HepG2 (cell line): Measurements from ENCODE around the gene BRD3. TPM values are rescaled to one million over a fixed set of nuclear protein-coding genes. Genes with fewer than 3 reads are reported as not detected.

Source experiments
- ATAC-seq: fragments of 200-7000 bp; cut with Tn5 transposase; 3 replicates; pipeline ENCODE4 v1.9.1; 2020; ENCODE audit warnings: mild to moderate bottlenecking, moderate library complexity
- BruUV-seq: library from RNA; stranded (reverse); fragments of 400-500 nt; replicated peaks from 2 replicates; lab custom pipeline; 2021; lab: Mats Ljungman, UMichigan
- CTCF ChIA-PET: fragments of 300-600 bp; formaldehyde crosslinking; extraction: SDS; loops from one replicate; lab custom pipeline; 2021; ENCODE audit warnings: low total read pairs, inconsistent platforms, low intra/inter-chr PET ratio; lab: Yijun Ruan, JAX
- POLR2A ChIA-PET: fragments of 350-600 bp; sonication (Branson Sonifier 250); formaldehyde crosslinking; loops from one replicate; lab custom pipeline; 2020; ENCODE audit warnings: antibody characterized with exemption, inconsistent platforms; lab: Yijun Ruan, JAX
- DNase-seq: peaks from one replicate; pipeline ENCODE4 v3.0.0-alpha.2; 2015; ENCODE audit warnings: low spot score
- FAIRE-seq: peaks from 3 replicates; lab custom pipeline; 2011; peaks lifted over from hg19 to GRCh38; lab: Jason Lieb, UNC
- H2AFZ ChIP-seq: one replicate; pipeline ENCODE4 v1.6.1; 2011; ENCODE audit warnings: low read length, inconsistent platforms
- H3K27ac ChIP-seq: fragments of 300-600 bp; 3 replicates; pipeline ENCODE4 v1.8.0; 2011; ENCODE audit warnings: mixed run types, mild to moderate bottlenecking, mixed read lengths, low read length, inconsistent platforms; ENCODE audit not compliant: insufficient read depth; ENCODE audit errors: extremely low read length
- H3K27me3 ChIP-seq, 2 experiments: fragments of 200-600 bp in 1 of 2; 2 replicates in 1 of 2; 3 replicates in 1 of 2; pipeline versions ENCODE4 v1.6.0 to v1.8.0; 2011; ENCODE audit warnings: low read length in 2 of 2, mild to moderate bottlenecking in 2 of 2, moderate library complexity in 2 of 2, inconsistent platforms in 1 of 2; ENCODE audit not compliant: insufficient read depth in 2 of 2, control insufficient read depth in 1 of 2
- H3K36me3 ChIP-seq, 2 experiments: fragments of 200-600 bp in 1 of 2; replicated peaks in 1 of 2; 2 replicates in 1 of 2; 3 replicates in 1 of 2; pipeline versions ENCODE4 v1.5.1 to v1.8.0; 2011; ENCODE audit warnings: low read length in 2 of 2, inconsistent platforms in 1 of 2; ENCODE audit not compliant: insufficient read depth in 2 of 2, control insufficient read depth in 1 of 2
- H3K4me1 ChIP-seq: 2 replicates; pipeline ENCODE4 v1.5.1; 2012; ENCODE audit warnings: low read length, inconsistent platforms; ENCODE audit not compliant: insufficient read depth
- H3K4me2 ChIP-seq: 2 replicates; pipeline ENCODE4 v1.6.0; 2011; ENCODE audit warnings: low read depth, low read length, inconsistent platforms
- H3K4me3 ChIP-seq, 3 experiments: fragments of 200-600 bp in 1 of 3; sonication (generic), shearing (Covaris generic) in 1 of 3; replicated peaks in 1 of 3; 2 replicates each; pipeline ENCODE4 v1.5.1; 2011 to 2016; ENCODE audit warnings: low read length in 3 of 3, inconsistent platforms in 2 of 3, low read depth in 2 of 3, mild to moderate bottlenecking in 2 of 3, control low read depth in 1 of 3, mixed read lengths in 1 of 3; ENCODE audit not compliant: insufficient read depth in 1 of 3
- H3K79me2 ChIP-seq: one replicate; pipeline ENCODE4 v1.6.1; 2011; ENCODE audit warnings: low read length, inconsistent platforms; ENCODE audit not compliant: insufficient read depth
- H3K9ac ChIP-seq: 2 replicates; pipeline ENCODE4 v1.6.0; 2011; ENCODE audit warnings: mild to moderate bottlenecking, low read depth, low read length, inconsistent platforms; ENCODE audit not compliant: insufficient read depth
- H3K9me3 ChIP-seq: 2 replicates; pipeline ENCODE4 v1.5.1; 2012; ENCODE audit warnings: mild to moderate bottlenecking, low read length
- H4K20me1 ChIP-seq: 2 replicates; pipeline ENCODE4 v1.6.0; 2011; ENCODE audit warnings: inconsistent platforms, mild to moderate bottlenecking, low read length, moderate library complexity; ENCODE audit not compliant: insufficient read depth
- ASH2L ChIP-seq: fragments of 300-600, 200-600 bp; sonication (generic); IDR thresholded peaks from 2 replicates; pipeline ENCODE4 v1.7.0; 2017; ENCODE audit warnings: low read depth, mild to moderate bottlenecking, moderate library complexity, mixed read lengths, low read length; ENCODE audit not compliant: insufficient read length
- ELF3 ChIP-seq: IDR thresholded peaks from 2 replicates; pipeline ENCODE4 v1.6.1; 2016; ENCODE audit warnings: missing genetic modification reagents, missing compliant biosample characterization
- GMEB1 ChIP-seq: sonication (generic); formaldehyde crosslinking; IDR thresholded peaks from 2 replicates; pipeline ENCODE4 v1.5.1; 2020; ENCODE audit warnings: missing genetic modification reagents, mild to moderate bottlenecking, borderline replicate concordance
- KMT2B ChIP-seq: IDR thresholded peaks from 2 replicates; pipeline ENCODE4 v1.6.1; 2016; ENCODE audit warnings: missing genetic modification reagents, missing compliant biosample characterization
- ZNF276 ChIP-seq: sonication (generic); formaldehyde crosslinking; IDR thresholded peaks from 2 replicates; pipeline ENCODE4 v1.4.0; 2020; ENCODE audit warnings: mild to moderate bottlenecking, low read depth, missing genetic modification reagents
- ZNF550 ChIP-seq: sonication (generic); formaldehyde crosslinking; IDR thresholded peaks from 2 replicates; pipeline ENCODE4 v1.4.0; 2020; ENCODE audit warnings: mild to moderate bottlenecking, missing genetic modification reagents, borderline replicate concordance
- WGBS: methylation state at CpG from one replicate; pipeline ENCODE4 v1.1.6; 2017; ENCODE audit warnings: low lambda C conversion rate; 5-methylcytosine and 5-hydroxymethylcytosine counted together
- in situ Hi-C: cut with HindIII; loops from 2 replicates; pipeline ENCODE4 v1.10.0; 2017; ENCODE audit warnings: low pct_unique_long_range_greater_than_20kb; ENCODE audit not compliant: extremely low pct_ligation_motif_present
- intact Hi-C: fragments of 100-400 bp; cut with micrococcal nuclease; formaldehyde crosslinking; loops from one replicate; pipeline ENCODE4 v1.10.0; 2022; ENCODE audit not compliant: unreplicated experiment
- polyA plus RNA-seq, 8 experiments: library from polyadenylated mRNA; depleted of rRNA in 3 of 8; stranded (reverse) in 7 of 8; unstranded in 1 of 8; fragments of >200 nt; fragmentation: Illumina TruSeq in 4 of 8; extraction: Trizol in 4 of 8; gene quantifications; 2 replicates each; pipeline versions ENCODE4 v1.2.1 to v1.2.3, GENCODE V29; 2011 to 2016; ENCODE audit warnings: low read depth in 4 of 8, missing spikeins in 1 of 8, mixed read lengths in 1 of 8; ENCODE audit not compliant: insufficient read depth in 1 of 8
- total RNA-seq, 5 experiments: library from RNA; depleted of rRNA; stranded (reverse); fragments of >200 nt; fragmentation: Illumina TruSeq; extraction: Trizol; gene quantifications; 2 replicates each; pipeline ENCODE4 v1.2.3, GENCODE V29; 2016; ENCODE audit warnings: low read depth in 1 of 5

BRD3 gene
- total and polyA plus RNA-seq, 2 of the 13 experiments (the other 11 are each of a cell fraction or from before 2014, with no cell fraction given): 5.9 to 12.9 TPM

DNA sequence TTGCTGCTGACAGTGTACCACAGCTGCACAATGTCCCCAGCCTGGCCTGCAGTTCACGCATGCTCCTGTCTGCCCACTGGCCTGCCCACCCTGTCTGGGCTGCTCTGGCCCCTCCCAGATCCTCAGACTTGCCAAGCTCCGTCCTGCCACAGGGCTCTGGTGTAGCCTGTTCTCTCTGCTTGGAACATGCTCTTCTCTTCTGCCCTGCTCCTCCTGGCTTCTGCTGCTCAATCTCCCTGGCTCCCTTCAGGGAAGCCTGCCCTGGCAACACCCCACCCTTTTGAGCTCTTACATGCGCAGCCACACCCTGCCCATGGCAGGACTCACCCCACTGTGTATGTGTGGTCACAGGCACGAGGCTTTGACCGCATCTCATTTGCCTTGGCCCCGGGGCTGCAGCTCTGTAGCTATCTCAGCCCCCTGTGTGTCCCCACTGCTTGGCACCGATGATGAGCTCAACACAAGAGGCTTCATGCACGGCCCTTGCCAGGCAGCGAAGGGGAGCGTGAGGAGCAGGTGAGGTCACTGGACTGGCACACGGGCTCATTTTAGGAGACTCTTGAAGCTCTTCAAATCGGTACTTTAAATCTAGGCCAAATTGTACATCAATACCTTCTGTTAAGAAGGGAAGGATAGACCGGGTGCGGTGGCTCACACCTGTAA is 20.4 kb upstream of the BRD3 start:
- 56% methylated on average over 12 of the region's 14 CpGs for WGBS
- no peak overlapping the region for H2AFZ ChIP-seq

More for the DNA sequence above, 20.4 kb upstream of the BRD3 start:
- intact Hi-C loops (no loop called here), in situ Hi-C loops (no loop called here)
- H3K79me2 ChIP-seq: no peaks in the 10 kb centered on the region
- H3K36me3 ChIP-seq: no peaks in the 10 kb centered on the region
- no peak overlapping the region for H3K27ac ChIP-seq
- H3K9me3 ChIP-seq: no peaks in the 10 kb centered on the region
- ChIA-PET POLR2A (no interaction called here), CTCF (no interaction called here)
- TF ChIP-seq ELF3: no peak
- TF ChIP-seq ZNF550 (CRISPR knock-in tag): no peak
- no peak for TF ChIP-seq ZNF276 (CRISPR knock-in tag)
- no peak for TF ChIP-seq GMEB1 (CRISPR knock-in tag)
- TF ChIP-seq ASH2L: no peak
- no peak for TF ChIP-seq KMT2B (CRISPR knock-in tag)
- no peak for DNase-seq
- BruUV-seq: no TSS peak
- H4K20me1 ChIP-seq: no peaks in the 10 kb centered on the region
- peaks cover 5 to 29% of the 10 kb centered on the region in 2 experiments; a peak in 4 of 5 replicates for H3K27me3 ChIP-seq
- H3K9ac ChIP-seq: no peak overlapping the region
- no peaks in the 10 kb centered on the region for H3K4me1 ChIP-seq
- H3K4me3 ChIP-seq: no peak overlapping the region
- ATAC-seq: peak; percentile 54
- FAIRE-seq: no peak
- no peak overlapping the region for H3K4me2 ChIP-seq
